22Rv1 (cell line): ENCODE data around the gene CLEC4G.

Source experiments
- CTCF ChIP-seq: fragments of 450-650 bp; IDR thresholded peaks from 2 replicates; pipeline ENCODE4 v1.5.1; 2017; ENCODE audit warnings: mild to moderate bottlenecking
- ZFX ChIP-seq: fragments of 450-650 bp; IDR thresholded peaks from 2 replicates; pipeline ENCODE4 v1.6.1; 2017; ENCODE audit warnings: antibody characterized with exemption, borderline replicate concordance

- TF ChIP-seq CTCF (no peak), ZFX (no peak)
Measured at GRCh38 chr19:7748171-7748570, 16.3 kb upstream of the CLEC4G start.
